Urinary bladder (tissue), 4 donors: Measurements from ENCODE around the gene GAL3ST2. TPM values are rescaled to one million over a fixed set of nuclear protein-coding genes. Genes with fewer than 3 reads are reported as not detected.
"Not testable (repeated sequence)": the region's sequence is repeated elsewhere in the genome, so short reads cannot be mapped to it uniquely, and the experiment has no call there.

Experiments used
- DNase-seq: peaks from one replicate; pipeline ENCODE4 v3.0.0-alpha.2; 2015; ENCODE audit errors: extremely low spot score
- H3K27ac ChIP-seq: one replicate; pipeline ENCODE4 v1.5.1; 2013; ENCODE audit warnings: low read depth, mild to moderate bottlenecking, moderate library complexity
- H3K36me3 ChIP-seq: one replicate; pipeline ENCODE4 v1.6.1; 2013; ENCODE audit warnings: mild to moderate bottlenecking, moderate library complexity; ENCODE audit not compliant: insufficient read depth
- H3K4me1 ChIP-seq: one replicate; pipeline ENCODE4 v1.6.1; 2013; ENCODE audit warnings: mild to moderate bottlenecking, moderate library complexity; ENCODE audit not compliant: insufficient read depth
- H3K4me3 ChIP-seq: one replicate; pipeline ENCODE4 v1.5.1; 2013; ENCODE audit warnings: low read depth, low read length
- WGBS: extraction: QIAGEN DNeasy Blood & Tissue Kit; methylation state at CpG from one replicate; pipeline ENCODE4 v1.1.7; 2013; 5-methylcytosine and 5-hydroxymethylcytosine counted together
- polyA plus RNA-seq: library from polyadenylated mRNA; stranded (reverse); fragments of 200-250 nt; gene quantifications from one replicate; pipeline ENCODE4 v1.2.3, GENCODE V29; 2013
- total RNA-seq: library from RNA; depleted of rRNA; stranded (reverse); fragments of >200 nt; gene quantifications from one replicate; pipeline ENCODE4 v1.2.3, GENCODE V29; 2014
- donor health status: healthy with polysubstance abuse.
- donor health status: healthy.

GAL3ST2 gene
- total and polyA plus RNA-seq, 2 donors: not detected

DNA sequence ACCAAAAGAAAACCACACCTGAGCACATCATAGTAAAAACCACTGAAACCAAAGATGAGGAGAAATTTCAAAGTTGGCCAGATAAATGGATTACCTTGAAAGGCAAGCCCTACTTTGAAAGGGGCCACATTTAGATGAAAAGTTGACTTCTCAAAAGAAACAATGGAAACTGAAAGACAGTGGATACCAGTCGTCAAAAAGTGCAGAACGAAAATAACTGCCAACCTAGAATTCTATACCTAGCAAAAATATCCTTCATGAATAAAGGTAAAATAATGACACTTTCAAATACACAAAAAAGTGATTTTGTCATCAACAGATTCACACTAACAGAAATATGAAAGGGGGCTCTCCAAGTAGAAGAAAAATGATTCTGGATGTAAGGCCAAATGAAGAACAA is 50.8 kb downstream of the GAL3ST2 start:
- Histone ChIP-seq H3K4me1 (no peaks in the 10 kb centered on the region), H3K36me3 (no peaks in the 10 kb centered on the region), H3K27ac (no peak overlapping the region), H3K4me3 (no peak overlapping the region)
- no peak for DNase-seq
- WGBS: 84% methylated on average over 2 of the region's 2 CpGs

DNA sequence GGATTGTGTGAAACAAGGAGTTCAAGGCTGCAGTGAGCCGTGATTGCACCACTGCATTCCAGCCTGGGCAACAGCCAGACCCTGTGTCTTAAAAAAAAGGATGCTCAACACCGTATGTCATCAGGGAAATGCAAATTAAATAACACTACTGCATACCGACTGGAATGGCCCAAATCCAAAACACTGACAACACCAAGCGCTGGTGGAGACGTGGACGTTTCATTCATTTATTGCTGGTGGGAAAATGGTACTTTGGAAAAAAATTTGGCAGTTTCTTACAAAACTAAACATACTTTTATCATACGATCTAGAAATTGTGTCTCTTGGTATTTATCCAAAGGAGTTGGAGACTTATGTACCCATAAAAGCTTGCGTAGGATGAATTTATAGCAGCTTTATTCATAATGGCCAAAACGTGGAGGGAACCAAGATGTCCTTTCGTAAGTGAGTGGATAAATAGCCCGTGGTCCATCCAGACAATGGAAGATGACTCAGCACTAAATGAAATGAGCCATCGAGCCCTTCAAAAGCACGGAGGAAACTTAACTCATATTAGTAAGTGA is 56.6 kb downstream of the GAL3ST2 start:
- Histone ChIP-seq H3K27ac (no peak overlapping the region), H3K36me3 (no peaks in the 10 kb centered on the region), H3K4me3 (no peak overlapping the region), H3K4me1 (no peaks in the 10 kb centered on the region)
- peak; percentile 69 for DNase-seq
- 19% methylated on average over 13 of the region's 13 CpGs for WGBS

DNA sequence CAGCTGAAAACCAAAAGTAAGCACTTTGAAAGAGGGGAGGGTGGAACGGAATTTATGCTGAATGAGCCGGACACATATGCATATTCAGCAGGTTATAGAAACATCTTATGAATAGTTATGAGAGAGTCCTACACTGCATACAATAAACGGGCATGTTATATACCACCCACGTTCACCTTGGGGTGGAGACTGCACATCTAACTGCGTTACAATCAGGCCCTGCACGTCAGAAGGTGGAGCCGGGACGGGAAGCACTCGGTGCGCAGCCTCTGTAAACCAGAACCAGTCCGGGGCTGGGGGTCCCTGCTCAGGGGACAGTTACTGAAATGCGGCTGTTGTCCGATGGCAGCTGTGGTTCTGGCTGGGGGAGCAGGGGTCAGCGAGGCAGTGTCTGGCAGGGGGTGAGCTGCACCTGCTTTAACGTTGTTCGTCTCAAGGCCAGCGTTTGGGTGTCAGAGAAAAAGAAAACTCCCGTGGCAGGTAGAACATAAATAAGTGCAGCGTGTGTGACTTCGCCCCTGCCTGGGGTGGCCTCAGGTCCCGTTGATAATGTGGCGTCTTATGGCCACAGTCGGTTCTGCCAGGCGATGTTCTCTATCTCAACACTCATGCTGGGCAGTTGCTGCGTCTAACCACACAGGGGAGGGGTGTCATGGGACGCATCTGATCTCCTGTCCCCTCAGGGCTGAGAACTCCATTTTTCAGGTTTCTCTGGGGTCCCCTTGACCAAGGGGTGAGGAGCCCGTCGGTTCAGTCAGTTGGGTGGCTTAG is 57.3 kb downstream of the GAL3ST2 start:
- whole genome bisulfite sequencing: 85% methylated on average over 28 of the region's 28 CpGs
- H3K27ac ChIP-seq, H3K4me3 ChIP-seq, H3K4me1 ChIP-seq, H3K36me3 ChIP-seq, DNase-seq: not testable (repeated sequence)

DNA sequence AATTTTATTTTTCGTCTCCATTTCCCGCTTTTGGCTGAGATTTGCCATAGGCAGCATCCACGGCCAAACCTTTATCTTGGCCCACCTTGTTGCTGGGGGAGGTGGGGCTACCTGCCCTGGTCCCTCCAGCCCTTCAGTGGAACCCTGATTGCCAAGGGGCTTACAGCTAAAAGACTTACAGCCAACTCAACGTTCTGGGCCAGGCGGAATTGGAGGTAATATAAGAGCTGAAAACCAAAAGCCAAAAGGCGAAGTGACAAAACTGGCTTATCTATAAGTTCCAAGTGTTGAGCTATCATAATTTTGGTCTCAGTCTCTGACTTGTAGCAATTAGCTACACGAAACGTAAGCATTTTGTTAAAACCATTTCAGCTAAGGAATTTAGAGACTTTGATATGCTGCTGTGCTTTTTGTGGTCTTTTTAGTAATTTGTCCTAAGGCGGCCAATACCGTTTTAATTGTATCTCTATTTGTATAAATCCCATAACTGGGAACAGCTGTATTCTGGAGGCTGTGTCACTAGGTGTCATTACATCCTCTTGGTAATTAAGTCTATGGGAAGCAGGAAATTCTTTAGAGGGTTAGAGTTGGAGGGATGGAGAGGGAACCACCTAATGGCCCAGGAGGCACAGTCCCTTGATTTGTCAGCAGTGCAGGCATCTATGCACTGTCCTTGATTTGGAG is 58.0 kb downstream of the GAL3ST2 start:
- H3K4me1 ChIP-seq: no peaks in the 10 kb centered on the region
- H3K4me3 ChIP-seq: no peak overlapping the region
- WGBS: 92% methylated on average over 10 of the region's 10 CpGs
- no peak overlapping the region for H3K27ac ChIP-seq
- H3K36me3 ChIP-seq: no peaks in the 10 kb centered on the region
- no peak for DNase-seq

DNA sequence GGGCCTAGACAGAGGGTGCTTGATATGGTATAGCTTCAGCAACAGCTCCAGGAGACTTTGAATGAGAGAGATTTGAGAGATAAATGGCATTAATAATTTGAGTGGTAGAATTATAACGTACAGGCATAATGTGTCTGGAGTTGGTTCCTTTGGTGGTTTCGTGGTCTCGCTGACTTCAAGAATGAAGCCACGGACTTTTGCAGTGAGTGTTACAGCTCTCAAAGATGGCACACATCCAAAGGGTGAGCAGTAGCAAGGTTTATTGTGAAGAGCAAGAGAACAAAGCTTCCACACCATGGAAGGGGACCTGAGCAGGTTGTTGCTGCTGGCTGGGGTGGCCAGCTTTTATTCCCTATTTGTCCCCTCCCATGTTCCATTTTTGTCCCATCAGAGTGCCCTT is 59.0 kb downstream of the GAL3ST2 start:
- Histone ChIP-seq H3K36me3 (no peaks in the 10 kb centered on the region), H3K4me1 (no peaks in the 10 kb centered on the region), H3K4me3 (no peak overlapping the region), H3K27ac (no peak overlapping the region)
- no peak for DNase-seq
- 90% methylated on average over 4 of the region's 4 CpGs for WGBS

DNA sequence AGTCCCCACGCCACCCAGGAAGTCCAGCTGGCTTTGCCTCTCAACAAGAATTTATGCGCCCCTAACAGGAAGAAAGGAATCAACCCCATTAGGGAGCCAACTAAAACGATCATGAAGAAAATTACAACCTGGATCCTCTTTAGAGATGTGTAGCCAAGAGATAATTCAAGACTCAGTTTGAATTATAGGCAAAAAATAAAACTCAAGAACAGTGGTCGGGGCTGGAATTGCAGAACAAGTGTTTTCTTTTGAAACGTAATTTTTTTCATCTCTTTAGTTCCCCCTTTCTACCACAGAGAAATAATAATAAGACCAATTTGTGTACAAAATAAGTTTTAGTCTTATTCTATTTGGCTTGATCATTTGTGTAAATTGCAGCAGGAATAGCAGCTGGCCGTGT is 59.7 kb downstream of the GAL3ST2 start:
- no peaks in the 10 kb centered on the region for H3K36me3 ChIP-seq
- no peaks in the 10 kb centered on the region for H3K4me1 ChIP-seq
- WGBS: 62% methylated on average over 6 of the region's 6 CpGs
- DNase-seq: no peak
- no peak overlapping the region for H3K27ac ChIP-seq
- no peak overlapping the region for H3K4me3 ChIP-seq

DNA sequence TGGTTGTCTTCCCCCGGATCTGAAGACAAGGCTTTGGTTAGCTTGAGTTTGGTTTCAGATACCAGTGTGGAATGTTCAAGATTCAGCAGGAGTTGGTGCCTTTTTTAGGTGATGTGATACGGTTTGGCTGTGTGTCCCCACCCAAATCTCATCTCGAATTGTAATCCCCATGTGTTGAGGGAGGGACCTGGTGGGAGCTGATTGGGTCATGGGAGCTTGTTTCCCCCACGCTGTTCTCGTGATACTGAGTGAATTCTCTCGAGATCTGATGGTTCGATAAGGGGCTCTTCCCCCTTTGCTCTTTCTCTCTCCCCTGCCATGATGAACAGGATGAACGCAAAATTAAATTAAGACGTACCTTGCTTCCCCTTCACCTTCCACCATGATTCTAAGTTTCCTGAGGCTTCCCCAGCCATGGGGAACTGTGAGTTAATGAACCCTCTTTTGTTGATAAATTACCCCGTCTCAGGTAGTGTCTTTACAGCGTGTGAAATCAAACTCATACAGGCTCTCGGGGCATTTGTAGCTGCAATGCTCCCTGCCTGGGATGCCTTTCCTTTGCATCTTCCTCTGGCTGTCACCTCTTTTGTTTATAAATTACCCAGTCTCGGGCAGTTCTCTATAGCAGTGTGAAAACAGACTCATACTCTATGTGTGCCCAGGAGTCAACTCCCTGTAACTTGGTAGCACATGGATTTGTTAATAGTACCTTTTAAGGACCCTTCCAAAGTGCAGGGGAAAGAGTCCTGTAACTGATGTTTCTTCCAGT is 60.8 kb downstream of the GAL3ST2 start:
- no peaks in the 10 kb centered on the region for H3K36me3 ChIP-seq
- DNase-seq: no peak
- no peaks in the 10 kb centered on the region for H3K4me1 ChIP-seq
- WGBS: 52% methylated on average over 13 of the region's 13 CpGs
- no peak overlapping the region for H3K4me3 ChIP-seq
- H3K27ac ChIP-seq: no peak overlapping the region

DNA sequence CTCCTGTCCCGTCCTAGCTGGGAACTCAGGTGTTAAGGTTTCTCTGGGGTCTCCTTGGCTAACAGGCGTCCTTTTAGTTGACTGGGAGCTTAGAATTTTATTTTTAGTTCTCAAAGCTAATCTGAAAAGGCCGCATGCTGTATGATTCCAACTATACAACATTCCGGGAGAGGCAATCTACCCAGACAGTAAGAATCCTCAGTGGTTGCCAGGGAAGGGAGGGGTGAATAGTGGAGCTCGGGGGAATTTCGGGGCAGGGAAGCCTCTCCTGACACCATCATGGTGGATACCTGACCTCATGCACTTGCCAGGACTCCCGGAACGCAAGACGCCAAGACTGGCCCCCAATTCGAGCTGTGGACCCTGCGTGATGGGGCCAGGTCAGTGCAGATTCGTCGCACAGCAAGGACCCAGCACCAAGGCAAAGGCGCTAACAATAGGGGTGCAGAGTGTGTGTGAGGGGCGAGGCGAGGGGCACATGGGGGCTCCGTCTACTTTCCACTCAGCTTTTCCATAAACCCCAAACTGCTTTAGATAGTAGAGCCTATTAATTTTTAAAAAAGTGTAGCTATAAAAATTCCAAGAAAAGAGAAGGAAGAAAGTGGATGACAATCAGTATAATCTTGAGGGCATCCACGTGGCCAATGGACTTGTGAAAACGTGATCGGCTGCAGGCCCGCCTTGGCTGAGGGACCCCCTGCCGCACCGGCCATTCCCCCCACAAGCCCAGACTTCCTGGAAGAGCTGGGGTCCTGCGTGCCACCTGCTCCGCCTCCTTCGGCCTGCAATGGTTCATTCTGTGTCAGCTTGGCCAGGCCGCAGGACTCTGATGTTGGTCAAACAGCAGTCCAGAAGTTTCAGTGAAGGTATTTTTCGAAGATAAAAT is 64.8 kb downstream of the GAL3ST2 start:
- Histone ChIP-seq H3K4me1 (no peaks in the 10 kb centered on the region), H3K36me3 (no peaks in the 10 kb centered on the region), H3K27ac (no peak overlapping the region), H3K4me3 (no peak overlapping the region)
- DNase-seq: no peak
- WGBS: 73% methylated on average over 28 of the region's 28 CpGs

DNA sequence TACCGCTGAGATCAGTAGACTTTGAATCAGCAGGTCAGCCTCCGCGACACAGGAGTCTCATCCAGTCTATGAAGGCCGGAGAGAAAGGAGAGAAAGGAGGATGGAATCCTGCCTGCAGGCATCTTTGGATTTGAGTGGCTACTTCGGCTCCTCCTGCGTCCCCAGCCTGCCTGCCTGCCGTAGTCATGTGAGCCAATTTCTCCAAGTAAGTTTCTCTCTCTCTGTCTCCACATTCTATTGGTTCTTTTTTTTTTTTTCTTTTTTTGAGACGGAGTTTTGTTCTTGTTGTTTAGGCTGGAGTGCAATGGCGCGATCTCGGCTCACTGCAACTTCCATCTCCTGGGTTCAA is 65.4 kb downstream of the GAL3ST2 start:
- no peak for DNase-seq
- H3K27ac ChIP-seq: no peak overlapping the region
- H3K36me3 ChIP-seq: no peaks in the 10 kb centered on the region
- H3K4me1 ChIP-seq: no peaks in the 10 kb centered on the region
- no peak overlapping the region for H3K4me3 ChIP-seq
- 83% methylated on average over 11 of the region's 11 CpGs for WGBS

DNA sequence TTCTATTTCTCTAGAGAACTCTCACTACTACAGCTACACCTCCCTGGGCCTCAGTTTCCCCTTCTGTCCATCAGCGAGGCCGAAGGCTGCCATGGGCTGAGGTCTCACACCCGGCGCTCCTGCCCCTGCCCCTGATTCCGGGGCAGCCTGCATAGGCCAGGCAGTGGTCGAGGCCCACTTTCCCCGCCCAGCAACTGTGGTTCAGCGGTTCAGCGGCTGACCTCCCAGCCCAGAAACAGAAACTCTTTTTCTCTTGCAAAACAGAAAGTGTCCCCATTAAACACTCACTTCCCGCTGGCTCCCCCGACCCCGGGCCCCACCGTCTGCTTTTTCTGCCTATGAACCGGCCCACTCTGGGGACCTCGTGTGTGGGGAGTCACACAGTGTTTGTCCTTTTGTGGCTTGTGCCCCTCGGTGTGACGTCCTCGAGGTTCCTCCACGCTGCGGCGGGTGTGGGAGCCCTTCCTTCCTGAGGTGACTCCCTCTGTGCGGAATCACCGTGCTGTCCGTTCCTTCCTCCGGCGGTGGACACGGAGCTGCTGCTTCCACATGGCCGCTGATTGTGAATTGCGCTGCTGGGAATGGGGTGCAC is 66.1 kb downstream of the GAL3ST2 start:
- 66% methylated on average over 29 of the region's 29 CpGs for WGBS
- H3K27ac ChIP-seq: peak overlapping the region; percentile 42
- DNase-seq: no peak

DNA sequence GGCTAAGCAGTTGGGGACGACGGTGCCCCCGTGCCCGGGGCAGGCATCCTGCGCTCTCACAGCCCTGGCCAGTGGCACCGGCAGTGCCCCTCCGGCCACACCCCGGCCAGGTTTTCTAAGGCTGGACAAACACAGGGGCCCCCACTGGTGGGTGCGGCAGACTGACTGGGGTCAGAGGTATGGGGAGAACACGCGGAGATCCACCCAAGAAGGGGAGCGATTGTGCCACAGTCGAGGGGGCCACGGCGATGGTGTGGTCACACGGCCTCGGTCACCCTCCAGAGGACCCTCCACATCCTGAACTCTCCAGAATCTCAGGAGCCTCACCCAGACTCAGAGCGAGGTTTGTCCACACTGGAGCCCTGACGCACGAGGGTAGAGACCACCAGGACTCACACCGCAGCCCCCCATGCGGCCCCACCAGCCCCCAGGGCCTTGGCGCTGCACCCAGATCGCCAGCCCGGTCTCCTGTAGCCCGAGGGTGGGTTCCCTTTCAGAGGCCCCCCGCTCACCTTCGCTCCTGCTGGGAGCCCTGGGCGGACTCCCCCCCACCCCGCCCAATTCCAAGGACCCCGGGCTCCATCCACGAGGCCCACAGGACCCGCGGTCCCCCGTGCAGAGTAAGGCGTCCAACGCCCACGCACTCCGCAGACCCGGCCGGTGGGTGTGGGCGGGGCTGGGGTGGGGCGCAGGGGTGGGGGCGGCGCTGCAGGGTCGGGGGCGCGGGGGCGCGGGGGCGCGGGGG is 66.9 kb downstream of the GAL3ST2 start:
- H3K4me3 ChIP-seq: peak overlapping the region; percentile 49
- H3K36me3 ChIP-seq: no peaks in the 10 kb centered on the region
- DNase-seq: no peak
- H3K27ac ChIP-seq: no peak overlapping the region
- WGBS: 51% methylated on average over 52 of the region's 52 CpGs
- H3K4me1 ChIP-seq: no peaks in the 10 kb centered on the region

More for the DNA sequence above, 66.1 kb downstream of the GAL3ST2 start:
- Histone ChIP-seq H3K4me1 (no peaks in the 10 kb centered on the region), H3K36me3 (no peaks in the 10 kb centered on the region), H3K4me3 (no peak overlapping the region)

DNA sequence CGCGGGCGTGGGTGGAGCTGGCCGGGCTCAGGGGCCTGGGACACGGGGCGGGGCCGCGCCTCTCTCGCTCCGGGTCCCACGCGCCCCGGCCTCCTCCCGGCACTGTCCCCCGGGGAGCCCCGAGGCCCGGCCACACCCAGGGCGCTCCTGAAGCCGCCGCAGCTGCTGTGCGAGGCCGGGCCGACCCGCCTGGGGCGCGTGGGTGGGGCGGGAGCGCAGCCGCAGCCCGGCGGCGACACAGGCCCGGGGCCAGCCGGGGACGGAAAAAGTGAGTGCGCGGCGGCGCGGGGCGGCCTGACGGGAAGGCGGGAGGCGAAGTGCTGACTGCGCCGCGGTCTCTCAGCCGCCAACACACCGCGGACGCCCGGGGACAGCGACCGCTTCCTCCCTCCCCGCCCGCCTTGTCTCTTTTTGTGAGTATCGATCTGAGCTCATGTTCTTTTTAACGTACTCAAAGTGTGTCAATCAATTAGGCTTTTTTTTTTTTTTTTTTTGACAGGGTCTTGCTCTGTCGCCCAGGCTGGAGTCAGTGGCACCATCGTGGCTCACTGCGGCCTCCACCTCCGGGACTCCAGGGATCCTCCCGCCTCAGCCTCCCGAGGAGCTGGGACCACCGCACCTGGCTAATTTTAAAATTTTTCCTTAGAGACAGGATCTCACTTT is 67.6 kb downstream of the GAL3ST2 start:
- WGBS: 5% methylated on average over 65 of the region's 65 CpGs
- H3K27ac ChIP-seq: no peak overlapping the region
- DNase-seq: no peak

More for the DNA sequence above, 67.6 kb downstream of the GAL3ST2 start:
- Histone ChIP-seq H3K4me3 (peak overlapping the region; percentile 49), H3K36me3 (no peaks in the 10 kb centered on the region), H3K4me1 (no peaks in the 10 kb centered on the region)
